SIG-M5 (cell line): ENCODE results near the gene GEMIN8.

Experiments
- DNase-seq: peaks from one replicate; lab custom pipeline; 2025; lab: John Stamatoyannopoulos, UW

GEMIN8 gene

DNA sequence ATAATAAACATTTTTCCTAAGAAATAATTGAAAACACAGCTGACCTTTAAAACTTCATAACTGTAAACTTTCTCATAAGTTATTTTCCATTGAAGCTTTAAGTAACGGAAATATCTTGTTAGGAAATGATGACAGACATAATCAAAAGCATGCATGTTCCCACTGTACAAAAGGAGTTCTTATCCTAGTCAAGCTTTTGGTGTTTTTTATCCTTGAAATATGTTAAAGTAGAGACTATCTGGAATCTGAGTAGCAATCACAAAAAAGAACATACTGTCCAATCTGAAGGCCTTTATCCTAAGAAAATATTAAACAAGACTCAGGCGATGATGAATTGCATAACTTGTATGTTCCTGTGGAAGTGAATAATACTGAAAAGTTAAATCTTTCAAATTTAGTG is 14.4 kb downstream of the GEMIN8 start:
- no peak for DNase-seq

DNA sequence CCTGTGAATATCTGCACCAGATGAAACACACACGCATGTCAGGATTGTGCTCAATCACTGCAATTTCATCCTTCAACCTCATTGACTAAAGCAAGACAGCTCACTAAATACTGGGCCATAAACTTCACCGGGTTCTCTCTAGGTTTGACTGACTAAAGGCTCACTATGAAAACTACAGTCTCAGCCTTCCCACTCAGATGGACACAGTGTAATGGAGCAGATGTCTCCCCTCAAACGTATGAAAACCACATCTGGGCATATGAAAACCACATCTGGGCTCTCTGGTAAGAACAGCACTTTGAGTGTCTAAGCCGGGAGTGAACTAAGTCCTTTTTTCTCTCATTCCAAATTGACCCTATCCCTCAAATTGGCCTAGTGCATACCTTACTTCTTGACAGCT is 15.2 kb downstream of the GEMIN8 start:
- no peak for DNase-seq

DNA sequence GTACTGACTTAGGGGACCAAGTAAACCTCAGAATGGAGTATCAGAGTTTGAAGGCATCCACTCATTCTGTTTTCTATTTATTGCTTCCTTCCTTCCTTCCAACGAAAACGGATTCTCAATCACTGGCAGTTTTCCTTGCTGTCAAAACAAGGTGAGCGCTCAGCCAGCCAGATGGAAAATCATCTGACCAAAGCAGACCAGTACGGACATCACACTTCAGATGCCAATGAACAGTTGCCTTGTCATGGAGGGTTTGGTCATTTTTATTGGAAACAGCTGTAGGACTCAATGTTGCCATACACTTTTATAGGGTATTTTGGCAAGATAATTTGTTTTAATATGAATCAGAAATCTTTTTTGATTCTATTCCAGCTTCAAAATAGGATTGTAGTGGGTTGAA is 16.6 kb downstream of the GEMIN8 start:
- DNase-seq, result no peak

DNA sequence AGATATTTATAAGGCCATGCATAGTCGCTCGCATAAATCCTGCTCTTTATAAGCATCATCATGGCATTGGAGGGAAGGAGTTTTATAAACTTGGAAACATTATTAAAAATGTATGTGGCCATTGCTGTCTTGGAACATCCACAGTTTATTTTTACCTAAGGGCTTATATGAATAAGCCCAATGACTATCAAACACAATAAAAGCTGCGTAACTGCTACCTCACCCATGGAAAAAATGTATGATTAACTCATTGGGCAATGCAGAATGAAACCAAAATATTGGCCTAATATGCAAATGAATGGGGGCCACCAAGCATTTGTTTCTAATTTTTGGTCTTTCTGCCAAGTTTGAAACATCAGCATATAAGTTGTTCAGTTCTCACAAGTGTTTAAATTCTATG is 19.1 kb downstream of the GEMIN8 start:
- no peak for DNase-seq

DNA sequence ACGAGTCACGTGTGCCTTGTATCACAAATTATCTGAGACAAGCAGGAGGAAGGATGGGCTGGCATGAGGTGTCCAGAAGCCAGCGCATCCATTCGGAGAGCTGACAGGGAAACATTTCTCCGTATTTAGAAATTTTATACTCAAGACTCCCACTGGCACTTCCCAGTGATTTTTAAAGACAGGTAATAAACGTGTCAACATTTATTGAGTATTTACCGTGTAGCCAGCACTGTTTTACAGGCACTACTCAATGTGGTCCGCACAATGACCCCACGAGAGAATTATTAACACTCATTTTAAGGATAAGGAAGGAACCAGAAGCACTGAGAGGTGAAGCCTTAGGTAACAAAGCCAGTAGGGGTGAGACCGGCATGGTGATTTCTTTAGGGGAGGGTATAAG is 23.2 kb downstream of the GEMIN8 start:
- no peak for DNase-seq

DNA sequence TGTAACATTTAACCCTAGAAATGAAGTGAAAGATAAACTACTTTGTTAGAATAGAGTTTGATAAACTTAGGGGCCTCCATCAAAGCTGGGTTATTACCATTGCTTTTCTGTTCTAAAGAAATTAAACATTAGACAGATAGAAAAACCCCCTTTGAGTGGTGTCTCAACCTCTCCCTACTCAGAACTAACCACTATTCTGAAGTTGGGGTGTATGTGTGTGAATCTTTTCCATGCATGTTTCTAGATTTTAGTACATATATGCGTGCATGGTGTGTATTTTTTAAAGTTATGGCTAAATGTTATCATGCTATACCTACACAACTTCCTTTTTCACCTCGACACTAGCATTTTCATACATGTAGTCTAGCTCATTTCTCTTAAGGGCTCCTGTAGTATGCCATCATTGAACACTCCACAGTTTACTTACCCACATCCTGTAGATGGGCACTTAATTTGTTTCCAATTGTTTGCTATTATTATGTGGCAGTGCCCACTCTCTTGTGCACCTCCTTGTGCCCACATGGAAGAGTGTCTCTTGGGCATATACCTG is 25.7 kb downstream of the GEMIN8 start:
- no peak for DNase-seq

DNA sequence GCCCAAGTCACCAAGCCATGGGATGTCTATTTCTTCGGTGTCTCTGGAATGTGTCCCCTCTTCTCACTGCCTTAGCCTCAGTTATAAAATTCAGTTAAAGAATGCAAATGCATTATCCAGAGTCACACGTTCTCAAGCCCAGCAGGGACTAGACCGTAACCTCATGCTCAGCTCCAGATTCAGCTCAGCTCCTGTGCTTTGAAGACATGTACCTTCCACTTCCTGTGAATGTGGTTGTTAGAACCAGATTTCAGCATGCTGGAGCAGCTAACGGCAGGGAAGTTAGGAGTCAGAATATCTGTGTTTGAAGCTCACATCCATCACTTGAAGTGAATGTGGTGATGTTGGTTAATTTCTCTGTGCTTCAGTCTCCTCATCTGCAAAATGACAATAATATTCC is 26.7 kb downstream of the GEMIN8 start:
- DNase-seq, result no peak

DNA sequence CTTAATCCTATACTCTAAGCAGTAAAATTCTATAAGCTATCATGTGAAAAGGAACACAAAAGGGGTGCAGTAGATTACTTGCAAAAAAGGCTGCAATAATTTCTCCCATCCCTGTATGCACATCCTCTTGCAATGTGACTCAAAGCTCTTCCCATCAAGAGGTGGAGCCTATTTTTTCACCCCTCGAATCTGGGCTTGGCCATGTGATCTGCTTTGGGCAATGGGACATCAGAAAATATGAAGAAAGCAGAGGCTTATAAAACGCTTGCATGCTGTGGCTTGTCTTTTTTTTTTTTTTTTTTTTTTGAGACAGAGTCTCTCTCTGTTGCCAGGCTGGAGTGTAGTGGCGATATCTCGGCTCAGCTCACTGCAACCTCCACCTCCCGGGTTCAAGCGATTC is 33.0 kb downstream of the GEMIN8 start:
- DNase-seq, result no peak

DNA sequence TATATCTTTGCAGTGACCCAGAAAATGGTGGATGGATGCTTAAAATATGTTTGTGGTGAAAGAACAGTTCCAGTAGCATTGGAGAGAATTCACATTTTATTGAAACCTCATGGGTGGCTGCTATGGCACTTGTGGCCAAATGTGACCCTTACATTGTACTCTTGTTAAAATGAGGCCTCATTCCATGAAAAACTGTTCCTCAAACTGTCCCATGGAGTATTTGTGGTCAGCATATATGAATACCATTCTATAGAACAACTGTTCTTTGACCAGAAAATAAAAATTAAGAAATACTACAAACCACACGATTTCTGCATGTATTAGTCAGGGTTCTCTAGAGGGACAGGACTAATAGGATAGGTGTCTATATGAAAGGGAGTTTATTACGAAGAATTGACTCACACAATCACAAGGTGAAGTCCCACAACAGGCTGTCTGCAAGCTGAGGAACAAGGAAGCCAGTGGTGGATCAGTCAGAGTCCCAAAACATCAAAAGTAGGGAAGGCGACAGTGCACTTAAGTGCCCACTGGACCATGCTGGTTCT is 35.1 kb downstream of the GEMIN8 start:
- no peak for DNase-seq

DNA sequence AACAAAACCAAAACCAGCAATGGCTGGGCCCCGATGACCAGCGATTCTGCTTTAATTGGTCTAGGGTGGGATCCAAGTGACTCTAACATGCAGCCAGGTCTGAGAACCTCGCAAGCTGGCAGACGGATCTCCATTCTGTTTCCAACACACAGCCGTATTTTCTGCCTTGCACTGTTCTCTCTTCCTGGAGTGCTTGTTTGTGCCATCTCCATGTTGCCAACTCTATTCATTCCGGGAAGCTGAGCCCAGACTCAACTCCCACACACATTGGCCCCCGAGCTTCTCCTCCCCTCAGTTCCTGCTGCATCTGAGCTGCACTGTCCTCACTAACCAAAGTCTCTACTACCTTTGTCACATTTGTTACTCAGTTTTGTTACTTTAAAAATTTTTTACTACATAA is 35.6 kb downstream of the GEMIN8 start:
- DNase-seq, result no peak

DNA sequence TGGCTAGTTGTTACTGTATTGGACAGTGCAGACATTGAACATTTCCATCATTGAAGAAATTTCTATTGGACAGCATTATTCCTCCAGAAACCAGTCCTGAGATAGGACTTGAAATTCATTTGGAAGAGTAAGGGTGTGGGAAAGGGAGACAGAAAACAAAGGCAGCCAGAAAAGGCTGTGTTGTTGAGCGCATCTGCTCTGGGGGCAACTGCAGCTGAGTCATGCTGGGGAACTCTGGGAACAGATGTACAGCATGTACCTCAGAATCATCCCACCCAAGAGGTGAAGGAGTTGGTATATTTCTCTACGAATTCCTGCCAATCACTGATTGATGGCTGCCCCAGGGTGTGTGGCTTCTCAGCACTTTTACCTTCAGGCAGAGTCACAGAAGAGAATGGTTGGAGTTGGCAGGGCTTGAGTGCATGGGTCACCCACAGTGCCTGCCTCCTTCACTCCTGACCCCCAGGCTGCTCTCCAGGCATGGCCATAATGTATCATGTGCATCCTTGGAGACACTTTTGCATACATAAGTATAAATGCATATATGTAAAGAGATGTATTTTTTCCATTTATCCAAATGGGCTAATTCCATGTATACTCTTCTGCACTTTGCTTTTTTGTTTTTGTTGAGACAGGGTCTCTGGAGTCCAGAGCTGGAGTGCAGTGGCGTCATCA is 39.4 kb downstream of the GEMIN8 start:
- no peak for DNase-seq

DNA sequence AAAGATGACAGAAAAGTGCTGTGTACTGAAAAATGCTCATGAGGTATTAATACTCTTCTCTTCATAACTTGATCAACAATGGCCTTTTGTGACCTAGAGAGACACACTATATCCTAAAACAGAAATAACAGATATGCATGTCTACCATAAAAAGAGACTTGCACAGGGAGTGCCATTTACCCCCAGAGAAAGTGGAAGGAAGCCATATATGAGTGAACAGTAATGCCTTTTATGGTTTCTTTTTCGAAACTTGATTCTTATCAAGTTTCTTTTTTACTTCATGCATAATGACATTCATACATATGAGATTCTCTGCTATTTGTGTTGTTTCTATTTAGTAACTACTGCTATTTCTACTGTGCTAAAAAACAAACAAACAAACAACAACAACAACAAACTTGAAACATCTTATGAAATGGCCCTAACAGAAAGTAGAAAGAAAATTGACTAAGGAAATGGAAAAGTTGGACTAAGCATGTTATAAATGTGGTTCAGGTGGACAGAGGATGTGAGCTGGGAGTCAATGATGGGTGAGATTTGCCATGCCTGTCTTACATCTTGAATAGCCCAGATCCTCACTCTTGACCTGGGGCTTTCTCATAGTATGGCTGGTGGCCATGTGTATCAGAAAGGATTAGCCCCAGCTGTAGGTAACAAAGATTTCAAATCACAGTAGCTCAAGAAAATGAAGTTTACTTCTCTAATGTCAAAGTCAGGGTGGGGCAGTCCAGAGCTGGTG is 43.8 kb downstream of the GEMIN8 start:
- DNase-seq, result no peak

DNA sequence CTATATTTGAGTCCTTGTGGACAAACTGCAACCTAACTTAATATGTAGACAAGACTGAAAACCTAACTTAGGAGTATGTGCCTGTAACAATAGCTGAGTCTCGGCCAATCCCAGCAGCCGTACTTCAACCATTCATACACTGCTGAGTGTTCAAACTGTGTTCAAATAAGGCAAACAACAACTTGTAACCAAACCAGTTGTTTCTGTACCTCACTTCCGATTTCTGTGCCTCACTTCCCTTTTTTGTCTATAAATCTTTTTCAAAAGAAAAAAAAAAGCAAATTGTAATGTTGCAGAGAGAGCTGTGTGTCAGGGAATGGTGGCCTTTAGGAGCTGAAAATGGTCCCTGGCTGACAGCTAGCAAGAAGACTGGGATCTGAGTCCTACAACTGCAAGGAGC is 46.0 kb downstream of the GEMIN8 start:
- no peak for DNase-seq

DNA sequence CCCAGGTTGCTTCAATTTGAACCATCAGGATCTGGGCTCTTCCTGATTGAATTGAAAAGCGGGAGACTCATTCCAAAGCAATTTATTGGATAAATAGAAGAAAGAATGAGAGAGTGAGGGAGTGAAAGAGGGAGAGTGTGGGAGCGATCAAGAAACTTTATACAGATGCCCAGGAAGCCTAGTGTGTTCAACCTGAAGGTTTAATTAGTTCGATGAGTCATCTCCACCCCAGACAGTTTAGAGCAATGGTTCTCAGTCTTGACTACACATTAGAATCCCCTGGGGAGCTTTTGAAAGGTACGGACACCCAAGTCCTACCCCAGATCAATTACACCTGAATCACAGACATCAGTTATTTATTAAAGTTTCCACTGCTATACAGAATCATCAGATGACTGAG is 61.5 kb downstream of the GEMIN8 start:
- DNase-seq, result no peak

DNA sequence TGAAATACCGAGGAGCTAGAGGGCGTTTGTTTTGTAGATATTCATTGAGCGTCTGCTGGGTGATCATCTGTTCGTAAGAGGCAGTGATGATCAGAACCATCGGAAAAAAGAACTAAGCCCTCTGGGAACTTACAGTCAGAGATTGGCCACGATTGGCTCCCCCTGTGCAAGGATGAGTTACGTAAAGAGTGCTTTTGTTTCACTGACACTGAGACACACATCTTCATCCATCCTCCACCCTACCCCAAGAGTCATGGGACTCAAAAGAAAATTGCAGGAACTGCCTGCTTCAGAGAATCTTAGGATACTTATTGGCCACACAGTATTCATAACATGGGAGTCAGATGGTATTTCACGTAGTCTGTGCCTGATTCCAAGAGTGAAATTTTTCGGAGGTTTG is 62.1 kb downstream of the GEMIN8 start:
- DNase-seq, result no peak

DNA sequence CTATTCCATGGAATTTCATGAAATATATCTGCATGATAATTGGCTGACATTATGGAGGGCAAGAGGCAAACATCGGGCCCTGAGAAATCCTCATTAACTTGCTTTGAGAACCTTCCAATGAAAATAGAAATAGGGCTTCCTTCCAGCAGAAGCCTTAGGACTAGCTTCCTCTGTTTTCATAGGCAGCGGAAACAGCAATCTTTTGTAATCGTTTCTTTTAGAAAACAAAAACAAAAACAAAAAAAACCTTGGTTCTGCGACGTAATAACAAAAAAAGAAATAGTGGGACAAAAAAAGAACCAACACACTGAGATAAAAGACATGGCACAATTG is 62.9 kb downstream of the GEMIN8 start:
- no peak for DNase-seq

DNA sequence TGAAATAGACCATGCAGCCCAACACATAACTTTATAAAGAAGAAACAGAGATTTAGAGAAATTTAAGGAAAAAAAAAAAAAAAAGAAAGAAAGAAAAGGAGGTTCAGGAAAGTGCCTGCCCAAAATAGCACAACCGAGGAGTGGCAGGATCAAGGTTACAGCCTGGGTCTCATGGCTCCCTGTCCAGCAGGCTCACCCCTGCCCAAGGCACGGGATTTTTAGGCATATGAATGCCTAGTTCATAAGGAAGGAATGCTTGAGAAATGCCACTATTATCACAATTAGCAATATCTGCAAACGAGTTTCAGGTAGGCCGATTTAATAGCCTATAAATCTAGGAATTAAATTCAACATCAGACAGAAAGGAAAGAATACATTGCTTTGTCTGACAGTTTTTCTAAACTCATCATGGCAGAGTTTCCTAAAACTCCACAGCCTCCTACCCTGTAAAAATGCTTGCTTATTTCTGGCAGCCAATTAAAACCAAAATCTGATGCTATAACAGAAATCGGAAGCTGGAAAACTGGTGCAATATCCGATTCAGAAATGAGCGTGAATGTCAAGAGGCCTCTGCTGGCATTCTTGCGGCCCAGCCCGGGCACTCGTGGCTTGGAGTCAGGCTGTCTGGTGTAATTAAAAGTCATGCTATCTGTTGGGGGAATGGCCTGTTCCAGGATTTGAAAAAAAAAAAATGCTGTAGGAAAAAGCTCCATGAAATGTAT is 63.5 kb downstream of the GEMIN8 start:
- no peak for DNase-seq

DNA sequence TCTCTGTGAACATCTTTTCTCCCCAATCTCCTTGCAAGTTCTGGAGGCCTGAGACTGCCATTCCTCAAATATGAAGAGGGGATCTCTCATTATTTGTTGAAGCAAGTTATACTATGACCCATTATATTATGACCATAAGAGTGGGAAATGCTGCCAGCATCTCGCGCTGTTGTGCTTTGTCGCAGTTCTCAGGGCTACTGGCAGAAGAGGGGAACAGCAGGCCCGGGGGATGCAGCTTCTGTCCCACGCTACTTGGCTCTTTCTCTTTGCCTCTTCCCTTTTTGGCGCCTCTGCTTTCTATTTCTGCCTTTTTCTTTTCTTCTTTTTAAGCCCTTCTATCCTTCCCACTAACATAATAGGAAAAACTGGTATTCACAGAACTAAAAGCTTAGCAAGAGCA is 64.2 kb downstream of the GEMIN8 start:
- DNase-seq, result no peak

DNA sequence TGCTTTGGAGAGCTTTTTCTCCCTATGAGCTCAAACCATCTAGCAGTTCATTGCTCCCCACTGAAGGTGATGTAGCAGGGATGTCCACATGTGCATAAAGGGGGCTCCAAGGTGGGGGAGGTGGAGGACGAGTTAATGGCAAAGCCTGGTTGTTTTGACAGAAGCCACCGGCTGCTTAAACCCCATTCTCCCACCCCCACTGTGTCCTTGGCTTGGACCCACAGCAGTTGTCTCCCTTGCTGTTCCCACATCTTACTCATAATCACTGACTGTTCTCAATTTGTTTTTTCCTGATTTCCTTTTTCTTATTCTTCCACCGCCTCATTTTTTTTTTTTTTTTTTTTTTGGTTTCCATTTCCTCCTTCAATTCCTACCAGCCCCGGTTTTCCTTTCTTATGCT is 72.7 kb downstream of the GEMIN8 start:
- no peak for DNase-seq
